Activated CD8-positive, alpha-beta T cell treated with anti-CD3 and anti-CD28 coated beads, Interleukin-2, amount 10 ng/mL, durations not matched to agents 7 days and 5 days (primary cell): ENCODE data around the gene ABCG1. TPM values are rescaled to one million over a fixed set of nuclear protein-coding genes. Genes with fewer than 3 reads are reported as not detected.

Experiments used
- ATAC-seq: fragments of 150-1000 bp; cut with Tn5 transposase; one replicate; pipeline ENCODE4 v1.10.0; 2021; ENCODE audit warnings: moderate library complexity
- CTCF ChIA-PET: fragments of 350-600 bp; sonication (Branson Sonifier 250); formaldehyde crosslinking; loops from one replicate; lab custom pipeline; 2021; ENCODE audit warnings: antibody characterized with exemption; lab: Charles Lee
- POLR2A ChIA-PET: fragments of 350-600 bp; sonication (Branson Sonifier 250); formaldehyde crosslinking; loops from one replicate; lab custom pipeline; 2021; ENCODE audit warnings: antibody characterized with exemption; lab: Charles Lee
- DNase-seq: peaks from one replicate; pipeline ENCODE4 v3.0.0-alpha.2; 2020
- H3K27ac Mint-ChIP-seq: one replicate; pipeline ENCODE4 v1.8.0; 2021; ENCODE audit warnings: mild to moderate bottlenecking, mixed read lengths
- H3K27me3 Mint-ChIP-seq: one replicate; pipeline ENCODE4 v1.8.0; 2021; ENCODE audit warnings: low read depth, mixed read lengths
- H3K36me3 Mint-ChIP-seq: one replicate; pipeline ENCODE4 v1.8.0; 2021; ENCODE audit warnings: low read depth, mixed read lengths
- H3K4me1 Mint-ChIP-seq: one replicate; pipeline ENCODE4 v1.8.0; 2021; ENCODE audit warnings: low read depth, mixed read lengths
- H3K4me3 Mint-ChIP-seq: one replicate; pipeline ENCODE4 v1.8.0; 2021; ENCODE audit warnings: mild to moderate bottlenecking, mixed read lengths
- H3K9me3 Mint-ChIP-seq: one replicate; pipeline ENCODE4 v1.8.0; 2022; ENCODE audit warnings: mixed read lengths; ENCODE audit not compliant: insufficient read depth
- total RNA-seq, 2 experiments: library from RNA; stranded (reverse); gene quantifications; one replicate each; pipeline ENCODE4 v1.2.3, GENCODE V29; 2021

ABCG1 gene
- total RNA-seq, 2 experiments from 2014 or later, result 6.7 to 8.0 TPM

DNA sequence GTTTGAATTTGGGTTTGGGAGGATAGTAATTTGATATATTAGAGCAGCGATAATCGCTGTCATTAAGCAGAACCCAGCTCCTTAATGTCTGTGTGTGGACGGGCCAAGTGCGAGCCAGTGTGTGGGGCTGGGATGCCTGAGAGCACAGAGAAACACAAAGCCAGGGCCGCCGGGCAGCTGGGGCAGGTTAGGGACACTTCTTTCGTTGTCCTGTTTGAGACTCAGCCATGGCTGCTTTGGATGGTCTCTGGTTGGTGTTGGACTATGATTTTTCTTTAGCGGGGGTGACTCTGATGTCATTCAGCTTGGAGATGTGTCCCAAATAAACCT is 33.4 kb downstream of the ABCG1 start:
- no peak for ATAC-seq
- peaks cover 9% of the 10 kb centered on the region for H3K4me1 Mint-ChIP-seq
- H3K36me3 Mint-ChIP-seq, result no peaks in the 10 kb centered on the region
- DNase-seq, result no peak
- ChIA-PET POLR2A (interaction anchor here (1.9 kb wide), 1 partner anchor 18 kb away, joined by 6 read pairs; no protein-coding TSS in a partner anchor), CTCF (interaction anchor here (0.8 to 1.4 kb wide), 4 partner anchors 17 to 135 kb away, joined by 3 to 4 read pairs (median 4); no protein-coding TSS in a partner anchor)
- H3K4me3 Mint-ChIP-seq, result no peak overlapping the region
- no peaks in the 10 kb centered on the region for H3K27me3 Mint-ChIP-seq
- no peak overlapping the region for H3K27ac Mint-ChIP-seq
- H3K9me3 Mint-ChIP-seq, result no peaks in the 10 kb centered on the region

DNA sequence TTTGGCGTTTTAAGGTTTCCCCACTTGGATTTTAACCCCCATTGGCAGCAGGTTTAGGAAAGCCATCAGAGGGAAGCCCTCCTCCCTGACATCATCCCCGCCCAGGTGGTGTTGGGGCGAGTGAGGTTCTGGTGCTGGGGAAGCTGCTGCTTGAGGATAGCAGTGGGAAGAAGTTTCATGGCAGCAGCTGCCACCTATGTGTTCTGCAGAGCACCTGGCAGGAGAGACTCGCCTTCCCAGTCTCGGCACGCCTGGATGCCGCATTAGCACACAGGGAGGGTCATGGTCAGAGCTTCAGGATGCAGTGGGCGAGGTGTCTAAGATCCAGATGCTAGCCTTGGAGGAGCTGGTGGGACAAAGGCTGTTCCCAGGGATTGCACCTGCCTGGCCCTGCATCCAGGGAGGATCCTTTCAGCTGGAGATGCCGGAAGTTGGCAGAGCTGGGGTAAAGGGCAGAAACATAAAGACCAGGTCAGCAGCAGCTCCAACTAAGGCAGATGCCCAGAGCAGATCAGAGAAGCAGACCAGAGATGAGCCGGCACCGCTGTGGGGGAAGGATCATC is 33.9 kb downstream of the ABCG1 start:
- DNase-seq, result no peak
- no peak overlapping the region for H3K27ac Mint-ChIP-seq
- peaks cover 11% of the 10 kb centered on the region for H3K4me1 Mint-ChIP-seq
- no peaks in the 10 kb centered on the region for H3K27me3 Mint-ChIP-seq
- ChIA-PET POLR2A (interaction anchor here (1.9 kb wide), 1 partner anchor 19 kb away, joined by 6 read pairs; no protein-coding TSS in a partner anchor), CTCF (interaction anchor here (1.0 to 1.7 kb wide), 6 partner anchors 10 to 136 kb away, joined by 3 to 5 read pairs (median 4); no protein-coding TSS in a partner anchor)
- no peaks in the 10 kb centered on the region for H3K9me3 Mint-ChIP-seq
- H3K4me3 Mint-ChIP-seq, result no peak overlapping the region
- ATAC-seq, result no peak
- no peaks in the 10 kb centered on the region for H3K36me3 Mint-ChIP-seq

DNA sequence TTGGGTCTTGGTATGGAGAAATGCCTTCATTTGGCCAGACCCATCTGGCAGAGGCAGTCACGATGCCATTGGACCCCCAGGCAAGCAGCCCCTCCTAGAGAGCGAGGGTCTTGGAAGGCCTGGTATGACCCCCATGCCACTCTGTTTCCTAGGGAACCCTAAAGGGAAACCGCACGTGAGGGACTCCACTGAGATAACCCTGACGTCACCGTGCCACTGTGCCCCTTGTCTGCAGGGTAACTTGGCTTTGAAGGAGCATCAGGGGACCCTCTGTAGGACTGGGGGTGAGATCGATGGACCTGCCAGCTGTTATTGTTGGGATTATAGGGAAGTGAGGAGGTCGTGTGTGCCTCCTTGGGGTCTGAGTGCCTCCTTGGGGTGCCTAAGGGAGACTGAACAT is 34.5 kb downstream of the ABCG1 start:
- Mint-ChIP-seq H3K36me3 (no peaks in the 10 kb centered on the region), H3K9me3 (no peaks in the 10 kb centered on the region), H3K4me1 (peaks cover 16% of the 10 kb centered on the region), H3K27ac (no peak overlapping the region), H3K27me3 (no peaks in the 10 kb centered on the region), H3K4me3 (no peak overlapping the region)
- POLR2A ChIA-PET, result interaction anchor here (1.9 kb wide), 1 partner anchor 19 kb away, joined by 6 read pairs; no protein-coding TSS in a partner anchor
- DNase-seq (no peak), ATAC-seq (no peak)
- CTCF ChIA-PET, result interaction anchor here (1.0 to 1.7 kb wide), 6 partner anchors 10 to 65 kb away, joined by 3 to 5 read pairs (median 4); no protein-coding TSS in a partner anchor

DNA sequence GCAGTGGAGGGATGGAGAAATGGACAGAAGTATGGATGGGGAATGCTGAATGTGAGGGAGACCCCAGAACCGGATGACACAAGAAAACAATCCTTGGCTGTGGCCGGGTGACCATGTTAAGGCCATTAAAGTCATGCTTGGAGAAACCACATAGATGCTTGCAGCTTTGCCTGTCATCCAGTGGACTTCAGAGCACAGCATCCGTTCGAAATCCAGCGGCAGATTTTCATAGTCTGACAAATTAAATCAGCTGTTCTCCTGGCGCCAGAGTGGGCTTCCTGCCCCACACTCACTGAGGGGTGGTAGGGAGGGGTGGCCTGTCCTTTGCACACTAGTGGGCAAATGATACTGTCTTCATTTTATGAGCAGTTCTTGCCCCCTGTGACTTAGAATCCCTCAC is 35.1 kb downstream of the ABCG1 start:
- ATAC-seq, result no peak
- Mint-ChIP-seq H3K27me3 (no peaks in the 10 kb centered on the region), H3K36me3 (no peaks in the 10 kb centered on the region), H3K9me3 (no peaks in the 10 kb centered on the region), H3K27ac (no peak overlapping the region), H3K4me3 (no peak overlapping the region), H3K4me1 (peaks cover 18% of the 10 kb centered on the region)
- ChIA-PET CTCF (interaction anchor here (0.9 to 1.7 kb wide), 4 partner anchors 9 to 90 kb away, joined by 3 to 5 read pairs (median 4); no protein-coding TSS in a partner anchor), POLR2A (no interaction called here)
- no peak for DNase-seq

DNA sequence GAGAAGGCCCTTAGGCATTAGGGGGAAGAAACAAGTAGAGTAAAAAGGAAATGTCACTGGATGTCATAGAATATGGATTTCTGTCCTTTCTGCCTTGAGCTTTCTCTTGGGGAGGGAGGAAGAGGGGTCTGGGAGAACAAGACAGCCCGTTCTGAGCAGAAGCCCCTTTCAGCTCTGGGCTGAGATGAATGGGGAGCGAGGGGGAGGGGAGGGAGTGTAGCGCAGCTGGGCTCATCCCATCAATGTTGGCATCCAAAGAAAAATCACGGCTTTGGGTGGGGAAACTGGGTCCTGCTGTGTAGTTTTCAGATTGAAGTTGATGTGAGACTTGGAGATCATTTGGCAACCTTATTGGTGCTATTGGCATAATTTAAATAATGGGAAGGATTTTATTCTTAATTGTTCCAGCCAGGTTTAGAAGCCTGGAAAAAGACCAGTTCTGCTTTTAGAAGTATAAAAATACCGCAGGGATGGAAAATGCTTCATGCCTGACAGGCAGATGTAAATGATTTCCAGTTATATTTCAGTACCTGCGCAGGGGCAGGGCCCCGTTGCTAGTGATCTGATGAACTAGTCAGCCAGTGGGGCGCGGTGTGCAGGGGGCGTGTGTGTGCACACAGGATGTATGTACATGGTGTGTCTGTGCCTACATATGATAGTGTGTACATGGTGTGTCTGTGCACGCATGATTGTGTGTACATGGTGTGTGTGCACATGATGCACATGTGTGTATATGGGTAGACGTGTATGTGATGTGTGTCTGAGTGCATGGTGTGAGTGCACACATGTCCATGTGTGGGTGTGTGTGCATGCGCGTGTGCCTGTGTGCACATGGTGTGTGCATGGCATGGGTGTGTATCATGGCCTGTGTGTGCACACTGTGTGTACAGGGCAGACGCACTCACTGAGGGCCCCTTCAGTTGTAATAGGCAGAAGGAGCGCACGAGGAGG is 36.0 kb downstream of the ABCG1 start:
- ChIA-PET POLR2A (no interaction called here), CTCF (interaction anchor here (0.9 to 2.1 kb wide), 6 partner anchors 16 to 103 kb away, joined by 3 to 9 read pairs (median 4); no protein-coding TSS in a partner anchor)
- ATAC-seq, result no peak
- H3K4me3 Mint-ChIP-seq, result no peak overlapping the region
- DNase-seq, result no peak
- H3K36me3 Mint-ChIP-seq, result no peaks in the 10 kb centered on the region
- H3K27me3 Mint-ChIP-seq, result no peaks in the 10 kb centered on the region
- H3K9me3 Mint-ChIP-seq, result no peaks in the 10 kb centered on the region
- peaks cover 18% of the 10 kb centered on the region for H3K4me1 Mint-ChIP-seq
- H3K27ac Mint-ChIP-seq, result no peak overlapping the region

DNA sequence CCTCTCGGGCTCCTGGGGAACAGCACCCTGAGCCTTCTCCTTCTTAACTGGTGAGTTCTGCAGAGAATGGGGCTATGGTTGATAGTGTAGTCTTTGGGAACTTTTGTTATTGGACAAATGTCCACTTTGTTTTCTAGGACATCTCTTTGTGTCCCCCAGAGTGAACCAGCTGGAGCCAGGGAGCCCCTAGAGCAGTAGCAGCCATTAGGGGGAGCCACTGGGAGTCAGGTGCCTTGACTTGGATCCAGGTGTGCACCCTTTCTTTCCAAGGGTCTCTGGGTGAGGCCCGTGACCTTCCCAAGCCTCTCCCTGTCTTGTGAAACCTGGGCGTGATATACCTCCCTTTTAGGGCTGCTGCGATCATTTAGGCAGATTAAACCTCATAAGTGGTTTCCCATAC is 36.9 kb downstream of the ABCG1 start:
- DNase-seq (no peak), ATAC-seq (no peak)
- no peak overlapping the region for H3K4me3 Mint-ChIP-seq
- no peaks in the 10 kb centered on the region for H3K27me3 Mint-ChIP-seq
- peaks cover 18% of the 10 kb centered on the region for H3K4me1 Mint-ChIP-seq
- H3K27ac Mint-ChIP-seq, result no peak overlapping the region
- no peaks in the 10 kb centered on the region for H3K9me3 Mint-ChIP-seq
- ChIA-PET CTCF (interaction anchor here (0.9 to 2.1 kb wide), 5 partner anchors 13 to 104 kb away, joined by 3 to 9 read pairs (median 4); no protein-coding TSS in a partner anchor), POLR2A (no interaction called here)
- no peaks in the 10 kb centered on the region for H3K36me3 Mint-ChIP-seq

DNA sequence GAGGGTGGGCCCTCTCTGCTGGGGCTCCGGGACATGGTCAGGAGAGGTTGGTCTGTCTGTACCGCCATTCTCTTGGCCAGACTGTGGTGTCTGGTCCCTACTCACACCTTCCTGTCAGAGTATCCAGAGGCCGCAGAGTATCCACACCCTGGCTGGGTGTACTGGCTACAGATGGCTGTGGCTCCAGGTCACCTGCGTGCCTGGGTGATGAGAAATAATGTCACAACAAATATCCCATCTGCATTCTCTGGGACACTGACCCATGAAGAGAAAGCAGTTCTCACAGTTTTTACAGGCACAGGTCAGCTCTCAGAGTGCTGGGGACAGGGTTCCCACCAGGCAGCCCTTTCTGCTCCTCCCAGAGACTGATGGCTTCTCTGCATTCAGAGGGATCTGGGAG is 37.4 kb downstream of the ABCG1 start:
- Mint-ChIP-seq H3K4me3 (no peak overlapping the region), H3K4me1 (peaks cover 18% of the 10 kb centered on the region), H3K27me3 (no peaks in the 10 kb centered on the region), H3K36me3 (no peaks in the 10 kb centered on the region), H3K9me3 (no peaks in the 10 kb centered on the region), H3K27ac (no peak overlapping the region)
- DNase-seq (no peak), ATAC-seq (no peak)
- CTCF ChIA-PET, result interaction anchor here (1.4 to 2.1 kb wide), 6 partner anchors 13 to 110 kb away, joined by 4 to 9 read pairs (median 6); no protein-coding TSS in a partner anchor
- POLR2A ChIA-PET, result no interaction called here

DNA sequence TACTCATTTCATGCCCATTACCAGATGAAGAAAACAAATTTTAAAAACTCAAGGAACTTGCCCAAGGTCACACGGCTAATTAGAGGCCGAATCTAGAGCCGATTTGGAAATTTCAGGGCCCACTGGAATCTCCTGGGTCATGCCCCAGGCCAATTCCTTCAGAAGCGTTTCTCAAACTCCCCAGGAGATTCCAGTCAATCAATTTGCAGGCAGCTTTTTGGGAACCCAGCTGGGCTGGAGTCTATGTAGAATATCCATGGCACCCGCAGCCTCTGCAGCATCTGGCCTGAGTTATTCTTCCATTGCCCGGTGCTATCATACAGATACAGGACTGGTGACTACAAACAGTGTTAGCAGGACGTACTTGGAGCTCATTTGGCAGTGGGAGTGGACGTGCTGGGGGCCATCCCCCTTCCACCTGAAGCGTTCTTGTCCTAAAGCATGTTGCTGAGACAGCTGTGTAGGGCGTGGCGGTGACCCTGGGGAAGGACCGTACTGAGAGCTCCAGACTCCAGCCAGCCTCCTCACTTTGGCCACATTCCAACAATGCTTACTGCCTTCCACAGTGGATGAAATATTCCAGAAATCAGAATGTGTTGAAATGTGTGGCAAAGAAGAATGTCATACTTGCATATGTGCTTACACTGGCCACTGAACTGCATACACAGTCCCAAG is 38.3 kb downstream of the ABCG1 start:
- peaks cover 18% of the 10 kb centered on the region for H3K4me1 Mint-ChIP-seq
- no peaks in the 10 kb centered on the region for H3K9me3 Mint-ChIP-seq
- ChIA-PET CTCF (interaction anchor here (0.6 to 2.1 kb wide), 7 partner anchors 20 to 571 kb away, joined by 3 to 9 read pairs (median 5); no protein-coding TSS in a partner anchor), POLR2A (interaction anchor here (0.5 kb wide), 1 partner anchor 11 kb away, joined by 4 read pairs; no protein-coding TSS in a partner anchor)
- DNase-seq (no peak), ATAC-seq (no peak)
- no peak overlapping the region for H3K27ac Mint-ChIP-seq
- no peaks in the 10 kb centered on the region for H3K27me3 Mint-ChIP-seq
- H3K4me3 Mint-ChIP-seq, result no peak overlapping the region
- H3K36me3 Mint-ChIP-seq, result no peaks in the 10 kb centered on the region

DNA sequence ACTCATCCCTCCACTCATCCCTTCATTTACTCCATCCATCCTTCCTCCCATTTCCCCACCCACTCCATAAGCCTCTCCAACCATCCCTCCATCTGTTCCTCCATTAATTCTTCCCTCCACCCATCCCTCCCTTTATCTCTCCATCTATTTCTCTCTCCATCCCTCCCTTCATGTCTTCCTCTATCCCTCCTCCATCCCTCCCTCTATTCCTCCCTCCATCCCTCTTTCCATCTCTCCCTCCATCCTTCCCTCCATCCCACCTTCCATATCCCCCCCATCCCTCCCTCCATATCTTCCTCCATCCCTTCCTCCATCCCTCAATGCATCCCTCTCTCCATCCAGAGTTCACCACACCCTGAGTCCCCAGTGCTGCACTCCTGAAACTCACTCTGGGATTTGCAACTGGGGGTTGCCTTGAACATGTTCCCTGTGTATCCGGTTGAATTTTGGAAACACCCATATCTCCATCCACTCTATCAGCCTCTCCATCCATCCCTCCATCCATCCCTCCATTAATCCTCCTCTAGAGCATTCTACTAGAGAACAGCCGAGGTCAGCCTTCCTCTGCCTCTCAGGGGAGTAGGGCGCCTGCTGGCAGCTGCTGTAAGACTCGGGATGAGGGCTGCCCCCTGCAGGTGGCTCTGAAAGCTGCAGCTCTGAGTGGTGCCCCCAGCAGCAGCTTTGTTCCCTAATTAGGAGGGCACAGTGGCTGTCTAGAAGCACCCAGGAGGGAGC is 39.4 kb downstream of the ABCG1 start:
- POLR2A ChIA-PET, result interaction anchor here (0.5 to 1.5 kb wide), 7 partner anchors 11 to 115 kb away, joined by 3 to 6 read pairs (median 4); no protein-coding TSS in a partner anchor
- DNase-seq (peak; percentile 87), ATAC-seq (peak; percentile 92)
- Mint-ChIP-seq H3K4me3 (no peak overlapping the region), H3K36me3 (no peaks in the 10 kb centered on the region), H3K27ac (no peak overlapping the region), H3K9me3 (no peaks in the 10 kb centered on the region), H3K27me3 (no peaks in the 10 kb centered on the region), H3K4me1 (peaks cover 18% of the 10 kb centered on the region)
- CTCF ChIA-PET, result interaction anchor here (0.6 to 8.3 kb wide), 44 partner anchors 9 to 356 kb away, joined by 3 to 138 read pairs (median 7); partner anchors contain the start of gene ABCG1

DNA sequence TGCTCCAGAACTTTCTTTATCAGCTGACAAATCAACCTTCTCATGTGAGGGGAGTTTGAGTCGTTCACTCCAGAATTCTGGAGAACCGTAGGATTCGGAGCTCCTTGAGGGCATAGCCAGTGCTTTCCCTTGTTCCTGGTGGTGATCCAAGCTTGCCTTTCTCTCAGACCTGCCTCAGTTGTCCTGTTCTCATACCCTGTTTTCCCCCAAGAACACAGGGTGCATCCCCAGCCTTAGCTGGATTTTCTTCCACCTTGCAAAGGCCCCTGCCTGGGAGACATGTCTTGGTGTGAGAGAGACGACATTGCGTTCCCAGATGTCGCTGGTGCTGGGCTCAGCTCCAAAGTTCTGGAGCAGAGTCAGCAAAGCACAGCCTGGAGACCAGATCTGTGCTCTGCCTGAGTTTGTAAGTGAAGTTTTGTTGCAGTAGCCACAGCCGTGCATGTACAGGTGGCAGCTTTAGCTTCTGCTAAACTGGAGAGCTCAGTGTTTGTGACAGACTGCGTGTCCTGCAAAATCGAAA is 40.0 kb downstream of the ABCG1 start:
- no peak for ATAC-seq
- peaks cover 15% of the 10 kb centered on the region for H3K4me1 Mint-ChIP-seq
- no peak overlapping the region for H3K27ac Mint-ChIP-seq
- POLR2A ChIA-PET, result interaction anchor here (0.5 to 1.5 kb wide), 8 partner anchors 11 to 116 kb away, joined by 3 to 6 read pairs (median 4); no protein-coding TSS in a partner anchor
- no peaks in the 10 kb centered on the region for H3K27me3 Mint-ChIP-seq
- CTCF ChIA-PET, result interaction anchor here (0.6 to 8.3 kb wide), 44 partner anchors 9 to 356 kb away, joined by 3 to 138 read pairs (median 7); partner anchors contain the start of gene ABCG1
- no peaks in the 10 kb centered on the region for H3K36me3 Mint-ChIP-seq
- DNase-seq, result no peak
- no peaks in the 10 kb centered on the region for H3K9me3 Mint-ChIP-seq
- no peak overlapping the region for H3K4me3 Mint-ChIP-seq
